ENCODE measurements around the gene OCEL1. TPM values are rescaled to one million over a fixed set of nuclear protein-coding genes. Genes with fewer than 3 reads are reported as not detected.
"Not testable (repeated sequence)": the region's sequence is repeated elsewhere in the genome, so short reads cannot be mapped to it uniquely, and the experiment has no call there.

The OCEL1 gene
- total RNA-seq, 1 donor from 2014 or later = 3.2 TPM

DNA sequence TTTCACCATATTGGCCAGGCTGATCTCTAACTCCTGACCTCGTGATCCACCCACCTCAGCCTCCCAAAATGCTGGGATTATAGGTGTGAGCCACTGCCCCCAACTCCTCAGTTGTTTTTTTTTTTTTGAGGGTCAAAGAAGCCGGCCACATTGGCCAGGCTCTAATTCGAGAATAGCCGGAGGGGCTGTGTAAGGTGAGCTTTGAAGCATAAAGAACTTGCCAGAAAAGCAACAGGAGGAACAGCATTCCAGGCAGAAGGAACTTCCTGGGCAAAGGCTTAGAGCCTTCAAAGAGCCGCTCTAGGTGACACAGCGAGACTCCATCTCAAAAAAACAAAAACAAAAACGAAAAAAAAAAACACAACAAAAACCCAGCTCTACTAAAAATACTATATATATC, 40.0 kb downstream of the OCEL1 start:
- Histone ChIP-seq H3K4me3 (ENCODE audit: low read depth, low read length) (no peak overlapping the region), H3K36me3 (ENCODE audit: control insufficient read depth, insufficient read depth, low read length) (peaks cover 5% of the 10 kb centered on the region), H3K27me3 (ENCODE audit: control insufficient read depth, insufficient read depth, low read length) (no peaks in the 10 kb centered on the region)
- FAIRE-seq = no peak
- TF ChIP-seq, protein P1, sequence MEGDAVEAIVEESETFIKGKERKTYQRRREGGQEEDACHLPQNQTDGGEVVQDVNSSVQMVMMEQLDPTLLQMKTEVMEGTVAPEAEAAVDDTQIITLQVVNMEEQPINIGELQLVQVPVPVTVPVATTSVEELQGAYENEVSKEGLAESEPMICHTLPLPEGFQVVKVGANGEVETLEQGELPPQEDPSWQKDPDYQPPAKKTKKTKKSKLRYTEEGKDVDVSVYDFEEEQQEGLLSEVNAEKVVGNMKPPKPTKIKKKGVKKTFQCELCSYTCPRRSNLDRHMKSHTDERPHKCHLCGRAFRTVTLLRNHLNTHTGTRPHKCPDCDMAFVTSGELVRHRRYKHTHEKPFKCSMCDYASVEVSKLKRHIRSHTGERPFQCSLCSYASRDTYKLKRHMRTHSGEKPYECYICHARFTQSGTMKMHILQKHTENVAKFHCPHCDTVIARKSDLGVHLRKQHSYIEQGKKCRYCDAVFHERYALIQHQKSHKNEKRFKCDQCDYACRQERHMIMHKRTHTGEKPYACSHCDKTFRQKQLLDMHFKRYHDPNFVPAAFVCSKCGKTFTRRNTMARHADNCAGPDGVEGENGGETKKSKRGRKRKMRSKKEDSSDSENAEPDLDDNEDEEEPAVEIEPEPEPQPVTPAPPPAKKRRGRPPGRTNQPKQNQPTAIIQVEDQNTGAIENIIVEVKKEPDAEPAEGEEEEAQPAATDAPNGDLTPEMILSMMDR (IDR thresholded peaks at IDR 0.05; ENCODE audit: insufficient read depth, low read length, severe bottlenecking) = no peak
- no peak for DNase-seq (ENCODE audit: low read depth)

DNA sequence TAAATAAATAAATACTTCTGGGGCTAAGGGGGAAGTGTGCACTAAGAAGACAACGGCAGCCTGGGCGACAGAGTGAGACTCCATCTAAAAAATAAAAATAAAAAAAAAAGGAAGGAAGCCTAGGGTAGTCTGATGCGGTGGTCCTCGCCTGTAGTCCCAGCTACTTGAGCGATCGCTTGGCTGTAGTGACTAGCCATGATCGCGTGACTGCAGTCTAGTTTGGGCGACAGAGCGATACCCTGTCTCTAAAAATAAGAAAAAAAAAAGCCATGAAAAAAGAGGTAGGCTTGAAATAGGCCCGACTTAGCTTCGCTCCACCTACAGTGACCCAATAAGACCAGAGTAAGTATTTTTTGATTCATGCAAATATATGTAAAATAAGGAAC, 40.6 kb downstream of the OCEL1 start:
- H3K4me3 ChIP-seq (ENCODE audit: low read depth, low read length) = no peak overlapping the region
- no peak for DNase-seq (ENCODE audit: low read depth)
- TF ChIP-seq, protein P1 (IDR thresholded peaks at IDR 0.05; ENCODE audit: insufficient read depth, low read length, severe bottlenecking) = no peak
- no peak for FAIRE-seq
- H3K36me3 ChIP-seq (ENCODE audit: control insufficient read depth, insufficient read depth, low read length) = peaks cover 10% of the 10 kb centered on the region
- H3K27me3 ChIP-seq (ENCODE audit: control insufficient read depth, insufficient read depth, low read length) = no peaks in the 10 kb centered on the region

DNA sequence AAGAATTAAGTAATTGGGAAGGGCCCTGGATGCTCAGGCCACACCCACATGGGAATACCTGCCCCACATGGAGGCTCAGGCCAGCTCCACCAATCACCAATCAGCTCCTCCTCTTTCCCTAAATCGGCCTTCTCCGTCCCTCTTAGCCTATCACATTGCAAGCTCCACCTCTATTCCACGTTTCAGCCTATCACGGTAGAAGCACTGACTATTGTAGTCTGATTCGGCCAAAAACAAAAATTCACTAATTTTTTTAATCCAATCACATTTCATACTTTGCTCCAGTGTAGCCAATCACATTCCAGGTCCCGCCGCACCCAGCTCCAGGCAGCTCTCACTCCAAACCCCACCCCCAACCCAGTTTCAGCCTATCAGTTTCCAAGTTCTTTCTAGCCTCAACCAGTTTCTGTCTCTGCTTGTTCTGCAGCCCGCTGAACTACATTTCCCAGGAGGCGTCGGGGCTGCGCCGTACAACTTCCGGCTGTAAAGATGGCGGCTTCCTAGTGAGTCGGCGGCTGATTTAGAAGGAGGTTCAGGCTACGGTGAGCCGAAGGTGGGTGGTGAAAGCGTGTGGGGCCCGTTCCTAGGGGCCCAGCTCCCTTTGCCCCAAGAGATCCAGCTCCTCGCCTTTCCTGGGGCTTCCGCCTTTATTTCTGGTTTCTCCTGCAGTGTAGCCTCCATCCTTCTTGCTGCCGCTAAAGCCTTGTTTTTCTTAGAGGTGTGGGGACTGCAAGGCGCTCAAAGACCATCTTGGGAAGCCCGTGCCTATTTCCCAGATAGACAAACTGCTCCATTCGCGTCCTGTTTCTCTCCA, 41.2 kb downstream of the OCEL1 start, which contains the start of gene BABAM1:
BABAM1 (plus strand) TSS at position 469 of the 814 bp plus-strand sequence. CDS start 1,364 bp downstream, outside the sequence.
- FAIRE-seq (peak; percentile 62), DNase-seq (ENCODE audit: low read depth) (peak; percentile 99)
- H3K36me3 ChIP-seq (ENCODE audit: control insufficient read depth, insufficient read depth, low read length) = peaks cover 11% of the 10 kb centered on the region
- TF ChIP-seq, protein P1 (IDR thresholded peaks at IDR 0.05; ENCODE audit: insufficient read depth, low read length, severe bottlenecking) = no peak
- no peaks in the 10 kb centered on the region for H3K27me3 ChIP-seq (ENCODE audit: control insufficient read depth, insufficient read depth, low read length)
- H3K4me3 ChIP-seq (ENCODE audit: low read depth, low read length) = peak within 1 kb of the TSS; percentile 73

DNA sequence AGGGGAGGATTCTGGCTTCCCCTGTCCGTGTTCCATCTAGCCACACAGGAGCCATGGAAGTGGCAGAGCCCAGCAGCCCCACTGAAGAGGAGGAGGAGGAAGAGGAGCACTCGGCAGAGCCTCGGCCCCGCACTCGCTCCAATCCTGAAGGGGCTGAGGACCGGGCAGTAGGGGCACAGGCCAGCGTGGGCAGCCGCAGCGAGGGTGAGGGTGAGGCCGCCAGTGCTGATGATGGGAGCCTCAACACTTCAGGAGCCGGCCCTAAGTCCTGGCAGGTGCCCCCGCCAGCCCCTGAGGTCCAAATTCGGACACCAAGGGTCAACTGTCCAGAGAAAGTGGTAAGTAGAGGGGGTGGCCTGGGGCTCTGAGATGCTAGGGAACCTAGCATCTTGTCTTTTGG, 42.7 kb downstream of the OCEL1 start:
- no peak overlapping the region for H3K4me3 ChIP-seq (ENCODE audit: low read depth, low read length)
- TF ChIP-seq, protein P1 (IDR thresholded peaks at IDR 0.05; ENCODE audit: insufficient read depth, low read length, severe bottlenecking) = no peak
- no peak for FAIRE-seq
- no peak for DNase-seq (ENCODE audit: low read depth)
- H3K27me3 ChIP-seq (ENCODE audit: control insufficient read depth, insufficient read depth, low read length) = no peaks in the 10 kb centered on the region
- peaks cover 15% of the 10 kb centered on the region for H3K36me3 ChIP-seq (ENCODE audit: control insufficient read depth, insufficient read depth, low read length)

DNA sequence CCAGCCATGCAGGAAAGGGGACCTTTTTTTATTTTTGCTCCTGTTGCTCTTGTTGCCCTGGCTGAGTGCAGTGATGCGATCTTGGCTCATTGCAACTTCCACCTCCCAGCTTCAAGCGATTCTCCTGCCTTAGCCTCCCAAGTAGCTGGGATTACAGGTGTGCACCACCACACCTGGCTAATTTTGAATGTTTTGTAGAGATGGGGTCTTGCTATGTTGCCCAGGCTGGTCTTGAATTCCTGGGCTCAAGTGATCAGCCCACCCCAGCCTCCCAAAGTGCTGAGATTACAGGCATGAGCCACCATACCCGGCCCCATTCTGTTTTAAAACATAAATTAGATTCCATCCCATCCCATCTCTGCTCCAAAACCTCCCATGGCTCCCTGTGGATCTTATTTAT, 48.9 kb downstream of the OCEL1 start:
- not testable (repeated sequence) for H3K27me3 ChIP-seq (ENCODE audit: control insufficient read depth, insufficient read depth, low read length); H3K4me3 ChIP-seq (ENCODE audit: low read depth, low read length); FAIRE-seq; DNase-seq (ENCODE audit: low read depth)
- peaks cover 28% of the 10 kb centered on the region for H3K36me3 ChIP-seq (ENCODE audit: control insufficient read depth, insufficient read depth, low read length)

DNA sequence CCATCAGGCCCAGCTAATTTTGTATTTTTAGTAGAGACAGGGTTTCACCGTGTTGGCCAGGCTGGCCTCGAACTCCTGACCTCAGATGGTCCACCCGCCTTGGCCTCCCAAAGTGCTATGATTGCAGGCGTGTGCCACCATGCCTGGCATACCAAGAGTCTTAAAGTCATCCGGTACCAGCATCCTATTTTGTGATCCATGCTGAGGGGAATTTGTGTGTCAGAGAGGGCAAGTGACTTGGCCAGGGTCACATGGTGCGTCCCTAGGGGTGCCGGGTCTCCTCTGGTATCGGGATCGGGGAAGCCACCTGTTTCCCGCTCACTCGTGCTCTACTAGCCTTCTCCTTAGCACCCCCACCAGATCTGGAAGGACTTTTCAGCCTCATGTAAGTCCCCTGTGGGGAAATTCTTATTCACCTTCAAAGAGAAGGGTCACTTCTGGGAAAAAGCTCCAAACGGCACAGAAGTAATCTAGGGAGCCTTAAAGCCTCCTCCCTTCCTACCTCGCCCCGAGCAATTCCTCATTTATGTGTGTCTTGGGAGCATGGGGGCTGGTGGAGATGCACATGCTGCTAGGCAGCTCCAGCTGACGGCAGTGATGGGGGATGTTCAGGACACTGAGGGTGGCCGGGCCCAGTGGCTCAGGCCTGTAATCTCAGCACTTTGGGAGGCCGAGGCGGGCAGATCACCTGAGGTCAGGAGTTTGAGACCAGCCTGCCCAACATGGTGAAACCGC, 49.6 kb downstream of the OCEL1 start:
- DNase-seq (ENCODE audit: low read depth) (no peak), FAIRE-seq (no peak)
- peaks cover 26% of the 10 kb centered on the region for H3K36me3 ChIP-seq (ENCODE audit: control insufficient read depth, insufficient read depth, low read length)
- H3K27me3 ChIP-seq (ENCODE audit: control insufficient read depth, insufficient read depth, low read length) = no peaks in the 10 kb centered on the region
- TF ChIP-seq, protein P1 (IDR thresholded peaks at IDR 0.05; ENCODE audit: insufficient read depth, low read length, severe bottlenecking) = no peak
- H3K4me3 ChIP-seq (ENCODE audit: low read depth, low read length) = no peak overlapping the region

Data from bronchial epithelial cell (primary cell).